HG02852 (cell line): ENCODE measurements around the gene IL6ST.
"Not testable (repeated sequence)": the region's sequence is repeated elsewhere in the genome, so short reads cannot be mapped to it uniquely, and the experiment has no call there.

Source experiments
- ATAC-seq: cut with Tn5 transposase; IDR thresholded peaks from one replicate; pipeline ENCODE4 v1.9.1; 2021; ENCODE audit warnings: mild to moderate bottlenecking, moderate library complexity; ENCODE audit not compliant: unreplicated experiment

The IL6ST gene

GRCh38 chr5:55994495-55994997 is at the start of gene IL6ST:
TSS of gene IL6ST (minus strand) at chr5:55994963. CDS start at chr5:55976278, 18,685 bp downstream.
- peak; percentile 35 for ATAC-seq

DNA sequence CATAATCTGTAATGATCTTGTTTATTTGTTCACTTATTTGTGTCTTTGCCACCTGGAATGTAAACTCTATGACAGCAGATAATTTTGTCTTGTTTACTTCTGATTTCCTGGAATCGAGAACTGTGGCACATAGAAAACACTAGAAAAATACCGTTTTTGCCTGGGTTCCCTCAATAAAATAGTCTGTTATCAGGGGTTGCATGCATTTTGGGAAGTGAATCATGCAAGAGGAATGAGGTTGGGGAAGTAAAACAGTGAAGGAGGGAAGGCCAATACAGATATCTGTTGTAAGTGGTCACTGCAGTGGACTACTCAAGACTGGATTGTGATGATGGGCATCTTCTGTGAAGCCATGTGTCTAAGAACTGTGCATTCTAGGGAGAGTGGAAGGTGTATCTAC is 45.2 kb upstream of the IL6ST start:
- ATAC-seq = no peak

GRCh38 chr5:56038206-56038605 is 43.4 kb upstream of the IL6ST start:
- ATAC-seq = not testable (repeated sequence)

GRCh38 chr5:56037531-56038010 is 42.8 kb upstream of the IL6ST start:
- no peak for ATAC-seq

- not testable (repeated sequence) for ATAC-seq
These were observed 40.6 kb upstream of the IL6ST start for GRCh38 chr5:56035394-56035793.

DNA sequence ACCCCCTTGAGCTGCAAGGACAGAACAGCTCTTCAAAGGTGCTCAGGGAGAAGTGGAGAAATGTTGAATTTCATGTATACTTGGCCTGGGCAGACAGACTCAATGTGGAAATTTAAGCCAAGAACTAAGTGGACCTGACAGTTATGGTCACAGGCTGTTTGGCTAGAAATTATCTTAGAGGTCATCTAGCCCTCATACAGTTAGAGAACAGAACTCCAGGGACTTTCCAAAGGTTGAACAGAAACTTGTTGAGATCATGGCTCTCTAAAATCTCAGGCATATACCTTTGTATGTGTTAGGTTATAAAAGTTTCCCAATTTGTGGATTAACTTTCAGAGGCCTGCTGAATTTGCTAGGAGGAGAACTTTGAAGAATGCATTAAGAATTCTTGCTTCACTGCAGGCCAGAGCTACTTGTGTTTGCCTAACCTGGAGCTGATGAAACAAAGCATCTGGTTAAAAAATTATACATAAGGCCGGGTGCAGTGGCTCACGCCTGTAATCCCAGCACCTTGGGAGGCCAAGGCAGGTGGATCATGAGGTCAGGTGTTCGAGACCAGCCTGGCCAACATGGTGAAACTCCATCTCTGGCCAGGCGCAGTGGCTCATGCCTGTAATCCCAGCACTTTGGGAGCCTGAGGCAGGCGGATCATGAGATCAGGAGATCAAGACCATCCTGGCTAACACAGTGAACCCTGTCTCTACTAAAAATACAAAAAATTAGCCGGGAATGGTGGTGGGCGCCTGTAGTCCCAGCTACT is 35.3 kb upstream of the IL6ST start:
- not testable (repeated sequence) for ATAC-seq

GRCh38 chr5:56029457-56029856 is 34.7 kb upstream of the IL6ST start:
- ATAC-seq = no peak

GRCh38 chr5:56028708-56029107 is 33.9 kb upstream of the IL6ST start:
- no peak for ATAC-seq

- peak; percentile 78 for ATAC-seq
These were observed 32.1 kb upstream of the IL6ST start for GRCh38 chr5:56026863-56027300.

- no peak for ATAC-seq
These were observed 30.6 kb upstream of the IL6ST start for GRCh38 chr5:56025151-56025885.

DNA sequence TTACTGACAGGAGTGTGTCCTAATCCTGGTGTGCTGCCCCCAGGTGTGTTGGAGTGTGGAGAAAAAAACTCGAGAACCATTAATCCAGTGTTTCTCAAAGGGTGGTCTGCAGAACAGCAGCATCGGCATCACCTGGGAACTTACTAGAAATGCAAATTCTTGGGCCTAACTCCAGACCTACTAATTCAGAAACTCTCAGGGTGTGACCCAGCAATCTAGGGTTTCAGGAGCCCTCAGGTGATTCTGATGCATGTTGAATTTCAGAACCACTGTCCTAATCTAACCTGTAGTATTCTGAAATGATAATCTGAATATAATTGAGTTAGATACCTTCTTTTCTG is 30.0 kb upstream of the IL6ST start:
- no peak for ATAC-seq

GRCh38 chr5:56023296-56023695 is 28.5 kb upstream of the IL6ST start:
- ATAC-seq = no peak

GRCh38 chr5:56019306-56020272 is 24.8 kb upstream of the IL6ST start:
- no peak for ATAC-seq

DNA sequence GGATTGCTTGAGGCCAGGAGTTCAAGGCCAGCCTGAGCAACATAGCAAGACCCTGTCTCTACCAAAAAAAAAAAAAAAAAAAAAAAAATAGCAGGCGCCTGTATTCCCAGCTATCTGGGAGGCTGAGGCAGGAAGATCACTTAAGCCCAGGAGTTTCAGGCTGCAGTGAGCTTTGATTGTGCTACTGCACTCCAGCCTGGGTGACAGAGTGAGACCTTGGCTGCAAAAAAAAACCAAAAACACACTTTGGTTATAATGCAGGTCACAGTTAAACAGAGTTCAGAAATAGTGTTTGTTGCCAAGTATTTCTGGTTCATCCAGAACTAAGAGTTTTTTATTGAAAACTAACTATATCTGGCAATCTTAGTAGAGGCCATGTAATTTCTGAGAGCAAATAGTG is 24.1 kb upstream of the IL6ST start:
- ATAC-seq = no peak

- ATAC-seq = not testable (repeated sequence)
These were observed 19.9 kb upstream of the IL6ST start for GRCh38 chr5:56014701-56015100.

DNA sequence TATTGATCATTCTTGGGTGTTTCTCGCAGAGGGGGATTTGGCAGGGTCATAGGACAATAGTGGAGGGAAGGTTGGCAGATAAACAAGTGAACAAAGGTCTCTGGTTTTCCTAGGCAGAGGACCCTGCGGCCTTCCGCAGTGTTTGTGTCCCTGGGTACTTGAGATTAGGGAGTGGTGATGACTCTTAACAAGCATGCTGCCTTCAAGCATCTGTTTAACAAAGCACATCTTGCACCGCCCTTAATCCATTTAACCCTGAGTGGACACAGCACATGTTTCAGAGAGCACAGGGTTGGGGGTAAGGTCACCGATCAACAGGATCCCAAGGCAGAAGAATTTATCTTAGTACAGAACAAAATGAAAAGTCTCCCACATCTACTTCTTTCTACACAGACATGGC is 19.2 kb upstream of the IL6ST start:
- not testable (repeated sequence) for ATAC-seq

DNA sequence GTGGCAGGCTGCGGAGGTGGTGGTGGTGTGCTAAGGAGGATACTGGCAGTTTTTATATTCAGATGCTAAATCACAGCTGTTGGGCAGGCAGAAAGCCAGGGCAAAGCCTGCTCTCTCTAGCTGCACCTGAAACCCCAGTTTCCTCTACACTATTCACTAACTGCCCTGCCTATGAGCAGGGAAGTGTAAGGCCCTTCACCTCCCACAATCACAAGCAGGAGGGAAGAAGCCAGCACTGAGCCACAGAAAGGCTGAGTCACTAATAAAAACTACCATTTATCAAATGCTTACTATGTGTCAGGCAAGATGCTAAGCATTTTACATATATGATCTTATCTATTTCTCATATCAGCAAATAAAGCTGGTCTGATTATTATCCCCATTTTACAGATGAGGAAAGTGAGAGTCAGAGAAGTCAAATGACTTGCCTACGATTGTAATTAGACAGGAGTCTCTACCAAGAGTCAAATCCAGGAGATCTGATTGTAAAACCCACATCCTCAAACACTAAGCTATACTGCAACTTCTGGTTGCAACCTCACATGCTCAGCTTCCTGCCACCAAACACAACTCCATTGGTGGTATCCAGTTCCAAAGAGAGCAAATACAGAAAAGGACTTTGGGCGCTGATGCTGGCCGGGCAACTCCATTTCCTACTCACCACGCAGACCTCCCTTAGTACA is 17.7 kb upstream of the IL6ST start:
- ATAC-seq = no peak

DNA sequence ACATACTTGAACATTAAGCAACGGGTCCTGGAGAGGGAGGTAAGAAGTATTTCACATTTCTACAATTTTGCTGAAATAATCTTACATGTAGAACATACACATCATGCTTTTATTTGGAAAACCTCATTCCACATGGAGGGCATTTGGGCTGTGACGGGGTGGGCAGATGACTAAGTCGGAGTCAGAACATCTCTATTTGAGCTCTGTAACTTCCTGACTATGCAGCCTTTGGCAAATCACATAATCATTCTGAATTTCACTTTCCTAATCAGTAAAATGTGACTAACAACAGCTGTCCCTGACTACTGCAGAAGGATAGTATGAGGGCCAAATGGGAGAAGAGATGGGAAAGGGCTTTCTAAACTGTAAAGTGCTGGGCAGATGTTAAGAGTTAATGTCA is 17.1 kb upstream of the IL6ST start:
- ATAC-seq = no peak

GRCh38 chr5:56010431-56010830 is 15.7 kb upstream of the IL6ST start:
- no peak for ATAC-seq

DNA sequence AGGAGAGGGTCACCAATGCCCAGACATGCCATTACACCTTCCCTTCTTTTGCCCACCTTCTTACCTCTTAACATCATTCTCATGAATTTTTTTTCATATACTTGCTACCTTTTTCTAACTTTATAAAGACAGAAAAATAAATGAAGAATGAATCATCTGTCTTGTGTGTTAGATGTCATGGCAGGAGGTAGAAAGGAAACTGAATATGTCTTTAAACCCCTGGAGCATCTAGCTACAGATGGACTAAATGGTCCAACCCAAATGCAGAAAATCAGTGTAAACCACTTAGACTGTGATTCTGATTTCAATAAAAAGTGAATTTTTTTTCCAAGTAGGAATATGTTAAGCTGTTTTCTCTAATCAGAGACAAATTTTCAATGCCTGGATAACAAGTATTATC is 11.8 kb upstream of the IL6ST start:
- ATAC-seq = no peak
